ENCODE measurements around the gene ADRM1.

Gene ADRM1

DNA sequence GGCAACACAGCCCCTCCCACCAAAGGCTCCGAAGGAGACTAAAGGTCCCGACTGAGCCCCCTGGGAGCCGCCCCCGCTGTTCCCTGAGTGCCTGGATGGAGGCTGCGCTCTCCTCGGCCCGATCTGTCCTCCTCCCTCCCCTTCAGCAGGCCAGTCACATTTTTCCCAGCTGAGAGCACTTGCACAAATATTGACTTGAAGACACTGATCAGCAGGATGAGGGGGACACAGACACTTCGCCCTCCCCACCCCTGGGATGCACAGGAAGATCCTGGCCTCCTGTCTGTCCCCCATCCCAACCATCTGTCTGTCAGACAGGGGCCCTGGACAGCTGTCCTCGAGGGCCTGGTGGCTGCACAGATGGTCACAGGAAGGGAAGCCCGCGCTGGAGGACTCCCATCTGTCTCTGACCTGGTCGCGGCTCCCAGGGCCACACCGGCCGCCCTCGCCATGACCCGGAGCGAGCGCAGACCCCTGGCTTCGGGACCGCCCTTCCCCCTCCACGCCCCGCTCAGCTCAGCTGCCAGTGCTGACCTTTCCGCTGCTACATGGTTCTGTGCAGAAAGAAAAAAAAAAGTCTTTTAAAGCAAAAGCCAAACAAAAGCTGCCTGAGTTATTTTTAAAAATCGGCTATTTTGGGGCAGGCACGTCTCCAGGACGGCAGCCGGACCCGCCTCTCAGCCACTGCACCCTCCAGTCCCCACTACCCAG lies 53.2 kb downstream of the ADRM1 start:
- no peak for DNase-seq (ENCODE audit: low spot score)

DNA sequence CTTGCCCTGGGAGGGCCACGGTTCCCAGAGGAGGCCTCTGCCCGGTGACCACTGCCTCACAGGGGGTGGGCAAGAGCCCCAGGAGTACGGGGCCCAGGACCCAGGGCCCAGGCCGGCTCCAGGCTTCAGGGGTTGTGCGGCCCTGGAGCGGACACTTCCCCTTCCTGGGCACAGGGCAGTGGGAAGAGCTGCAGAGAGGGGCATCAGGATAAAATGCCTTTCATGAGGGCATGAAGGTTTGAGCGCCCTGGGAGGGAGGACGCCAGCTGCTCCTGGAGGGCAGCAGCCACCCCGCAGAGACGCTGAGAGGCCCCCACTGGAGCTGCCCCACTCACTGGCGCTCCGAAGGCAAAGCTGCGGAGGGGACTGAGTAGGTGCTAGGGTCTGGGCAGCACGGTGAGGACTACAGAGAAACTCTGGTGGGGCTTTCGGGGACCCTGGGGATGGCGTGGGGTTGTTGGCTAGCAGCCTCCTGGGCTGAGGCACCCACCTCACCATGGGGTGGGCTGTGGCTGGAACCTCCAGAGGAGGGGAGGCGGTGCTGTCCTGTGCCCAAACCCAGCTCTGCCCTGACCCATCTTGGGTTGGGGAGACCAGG lies 53.9 kb downstream of the ADRM1 start:
- no peak for DNase-seq (ENCODE audit: low spot score)

GRCh38 chr20:62357187-62357667 lies 54.4 kb downstream of the ADRM1 start:
- no peak for DNase-seq (ENCODE audit: low spot score)

- no peak for DNase-seq (ENCODE audit: low spot score)
Measured at GRCh38 chr20:62357681-62358080, 54.9 kb downstream of the ADRM1 start.
